Transverse colon (tissue), 4 donors: ENCODE measurements around the gene EIF3F. TPM values are rescaled to one million over a fixed set of nuclear protein-coding genes. Genes with fewer than 3 reads are reported as not detected.
A peak's percentile ranks its signal among the peaks of the same experiment; 100 is the strongest.

ENCODE experiments used
- DNase-seq: peaks from one replicate; pipeline ENCODE4 v3.0.0-alpha.2; 2019
- H3K27ac ChIP-seq, 4 donors: fragments of 200-600 bp; sonication (generic); 2 replicates each; pipeline ENCODE4 v1.5.1; 2016 to 2018; ENCODE audit warnings: inconsistent platforms in 4 of 4
- H3K27me3 ChIP-seq: fragments of 200-600 bp; sonication (generic); 2 replicates; pipeline ENCODE4 v1.5.1; 2017; ENCODE audit warnings: inconsistent platforms
- H3K36me3 ChIP-seq, 4 donors: fragments of 200-600 bp; sonication (generic); 2 replicates each; pipeline ENCODE4 v1.5.1; 2017 to 2019; ENCODE audit warnings: inconsistent platforms in 4 of 4
- H3K4me1 ChIP-seq, 4 donors: fragments of 200-600 bp; sonication (generic); 2 replicates each; pipeline ENCODE4 v1.5.1; 2017 to 2020; ENCODE audit warnings: inconsistent platforms in 4 of 4
- H3K4me3 ChIP-seq, 4 donors: fragments of 200-600 bp; sonication (generic); 1 replicate in 1 of 4; 2 replicates in 3 of 4; pipeline versions ENCODE4 v1.5.1 to v1.6.1; 2017 to 2019; ENCODE audit warnings: inconsistent platforms in 4 of 4
- H3K9me3 ChIP-seq, 2 donors: fragments of 200-600 bp; sonication (generic); 2 replicates each; pipeline ENCODE4 v1.5.1; 2017 to 2019; ENCODE audit warnings: inconsistent platforms in 2 of 2
- CTCF ChIP-seq, 5 experiments: fragments of 200-600 bp in 3 of 5; fragments of 450-650 bp in 2 of 5; sonication (generic) in 3 of 5; IDR thresholded peaks; 1 replicate in 2 of 5; 2 replicates in 3 of 5; pipeline ENCODE4 v1.5.1; 2016 to 2017; ENCODE audit warnings: antibody characterized with exemption in 5 of 5, inconsistent platforms in 3 of 5, mild to moderate bottlenecking in 2 of 5, moderate library complexity in 1 of 5
- EP300 ChIP-seq: sonication (generic); formaldehyde crosslinking; IDR thresholded peaks from one replicate; pipeline ENCODE4 v1.6.1; 2017; ENCODE audit warnings: antibody characterized with exemption, low read depth
- POLR2A ChIP-seq: fragments of 450-650 bp; IDR thresholded peaks from one replicate; pipeline ENCODE4 v1.6.1; 2016; ENCODE audit warnings: antibody characterized with exemption, mild to moderate bottlenecking, moderate library complexity
- POLR2AphosphoS5 ChIP-seq, 3 donors: sonication (generic); formaldehyde crosslinking; IDR thresholded peaks; one replicate each; pipeline ENCODE4 v1.6.1; 2016; ENCODE audit warnings: antibody characterized with exemption in 3 of 3
- WGBS, 2 donors: methylation state at CpG; one replicate each; pipeline ENCODE4 v1.1.5; 2018; ENCODE audit warnings: low coverage in 1 of 2; 5-methylcytosine and 5-hydroxymethylcytosine counted together
- in situ Hi-C, 4 donors: fragments of 200-750 bp; cut with MboI; loops; one replicate each; pipeline versions ENCODE4 v1.15.0 to v1.15.1; 2017; ENCODE audit warnings: low sequenced_read_pairs in 3 of 4, low pct_ligation_motif_present in 1 of 4, low pct_unique_long_range_greater_than_20kb in 1 of 4
- intact Hi-C: fragments of 100-400 bp; cut with DNase I; formaldehyde crosslinking; loops from one replicate; pipeline ENCODE4 v1.15.1; 2023; ENCODE audit warnings: low total_unique reads
- total RNA-seq, 4 donors: library from RNA; depleted of rRNA; stranded (reverse); fragments of >200 nt; gene quantifications; one replicate each; pipeline ENCODE4 v1.1.0, GENCODE V29; 2016

Gene EIF3F
- total RNA-seq, 4 donors from 2014 or later: 103 to 873 (median 206) TPM

- intact Hi-C loops (no loop called here), in situ Hi-C loops (no loop called here)
- Histone ChIP-seq H3K27me3 (peaks cover 50% of the 10 kb centered on the region), H3K9me3 (no peaks in the 10 kb centered on the region), H3K4me3 (no peak overlapping the region), H3K4me1 (peaks cover 0 to 23% (median 4%) of the 10 kb centered on the region in 4 donors), H3K36me3 (no peaks in the 10 kb centered on the region), H3K27ac (no peak overlapping the region)
- TF ChIP-seq CTCF (IDR thresholded peaks at IDR 0.05) (no peak), EP300 (no peak), POLR2A (no peak), POLR2AphosphoS5 (IDR thresholded peaks at IDR 0.05) (no peak)
- DNase-seq: no peak
- WGBS, 2 donors: 88% methylated on average over 2 of the region's 2 CpGs; no CpG with 5 or more reads in 1 of the 2 donors
These were observed 29.9 kb downstream of the EIF3F start for GRCh38 chr11:8017071-8017470.

GRCh38 chr11:8017894-8018483, 30.9 kb downstream of the EIF3F start:
- Histone ChIP-seq H3K27me3 (peaks cover 50% of the 10 kb centered on the region), H3K9me3 (no peaks in the 10 kb centered on the region), H3K27ac (peak overlapping the region; percentile 75 to 91 (median 88)), H3K4me3 (peak overlapping the region in 3 of 4 donors; percentile 48 to 54 (median 53)), H3K4me1 (peaks cover 0 to 23% (median 4%) of the 10 kb centered on the region in 4 donors), H3K36me3 (no peaks in the 10 kb centered on the region)
- DNase-seq: no peak
- in situ Hi-C loops (no loop called here), intact Hi-C loops (no loop called here)
- no peak for TF ChIP-seq CTCF (IDR thresholded peaks at IDR 0.05)
- no peak for TF ChIP-seq EP300
- no peak for TF ChIP-seq POLR2AphosphoS5 (IDR thresholded peaks at IDR 0.05)
- TF ChIP-seq POLR2A: no peak
- 55 to 79% methylated on average over 2 to 13 of the region's 13 CpGs for WGBS, 2 donors

GRCh38 chr11:8018484-8019313, 31.6 kb downstream of the EIF3F start:
- DNase-seq: peak; percentile 60
- intact Hi-C loops: no loop called here
- Histone ChIP-seq H3K4me3 (peak overlapping the region; percentile 48 to 54 (median 53)), H3K36me3 (no peaks in the 10 kb centered on the region), H3K9me3 (no peaks in the 10 kb centered on the region), H3K27me3 (peaks cover 50% of the 10 kb centered on the region), H3K27ac (peak overlapping the region; percentile 75 to 91 (median 88)), H3K4me1 (peaks cover 0 to 23% (median 4%) of the 10 kb centered on the region in 4 donors)
- in situ Hi-C loops: no loop called here
- no peak for TF ChIP-seq POLR2AphosphoS5 (IDR thresholded peaks at IDR 0.05)
- TF ChIP-seq POLR2A: no peak
- no peak for TF ChIP-seq CTCF (IDR thresholded peaks at IDR 0.05)
- no peak for TF ChIP-seq EP300
- 0 to 4% methylated on average over 5 to 39 of the region's 62 CpGs for WGBS, 2 donors
